Activated CD8-positive, alpha-beta memory T cell treated with anti-CD3 and anti-CD28 coated beads for 48 hours (primary cell): ENCODE results near the gene BMPR1A.
"Not testable (repeated sequence)": the region's sequence is repeated elsewhere in the genome, so short reads cannot be mapped to it uniquely, and the experiment has no call there.

Source experiments
- DNase-seq, 3 experiments: peaks; one replicate each; pipeline ENCODE4 v3.0.0-alpha.2; 2020; ENCODE audit warnings: low read depth in 2 of 3, low spot score in 2 of 3

Gene BMPR1A

DNA sequence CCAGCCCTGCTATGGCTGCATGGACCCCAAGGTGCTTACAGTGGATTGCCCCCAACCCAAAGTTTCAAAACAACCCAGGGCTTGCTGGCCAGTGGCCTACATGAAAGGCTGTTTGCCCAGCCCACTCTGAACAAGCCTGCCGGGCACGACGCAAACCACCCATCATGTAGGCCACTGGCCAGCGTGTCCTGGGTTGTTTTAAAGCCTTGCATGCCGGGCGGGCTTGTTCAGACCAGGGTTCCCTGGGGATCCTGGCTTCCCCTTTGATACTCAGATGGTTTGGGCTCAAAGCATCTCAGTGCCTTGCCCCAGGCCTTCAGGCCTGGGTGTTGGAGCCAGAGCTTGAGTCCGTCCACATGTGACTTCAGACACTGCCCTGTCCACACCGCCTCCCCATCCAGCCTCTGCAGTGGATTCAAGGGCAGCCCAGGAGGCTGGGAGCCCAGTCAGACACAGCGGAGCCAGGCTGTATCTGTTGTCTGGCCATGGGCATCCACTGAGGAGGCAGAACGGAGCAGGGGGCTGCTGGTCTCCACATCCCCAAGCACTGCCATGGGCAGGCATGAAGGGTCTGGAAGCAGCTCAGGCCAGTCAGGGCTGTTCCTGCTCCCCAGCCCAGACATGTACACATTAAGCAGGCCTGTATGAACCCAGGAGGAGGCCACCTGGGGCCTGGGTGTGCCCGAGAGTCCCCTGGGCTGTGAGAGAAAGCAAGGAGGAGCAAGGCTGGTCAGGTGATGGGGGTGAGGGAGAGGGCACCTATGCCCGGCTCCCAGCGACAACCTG is 207.8 kb downstream of the BMPR1A start:
- no peak for DNase-seq

DNA sequence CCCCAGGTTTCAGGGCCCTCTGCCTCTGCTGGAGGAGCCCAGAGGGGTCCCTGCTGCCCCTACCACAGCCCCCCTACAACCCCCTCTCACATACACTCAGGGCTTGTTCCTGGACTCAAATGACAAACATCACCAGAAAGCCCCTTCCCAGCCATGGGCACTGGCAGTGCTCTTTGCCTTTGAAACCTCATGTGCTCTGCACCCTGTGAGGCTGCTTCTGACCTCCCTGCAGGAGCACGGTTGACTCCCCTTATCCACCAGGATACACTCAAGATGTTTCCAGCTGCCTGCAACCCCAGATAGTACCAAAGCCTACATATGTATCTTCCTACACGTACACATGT is 208.4 kb downstream of the BMPR1A start:
- no peak for DNase-seq

DNA sequence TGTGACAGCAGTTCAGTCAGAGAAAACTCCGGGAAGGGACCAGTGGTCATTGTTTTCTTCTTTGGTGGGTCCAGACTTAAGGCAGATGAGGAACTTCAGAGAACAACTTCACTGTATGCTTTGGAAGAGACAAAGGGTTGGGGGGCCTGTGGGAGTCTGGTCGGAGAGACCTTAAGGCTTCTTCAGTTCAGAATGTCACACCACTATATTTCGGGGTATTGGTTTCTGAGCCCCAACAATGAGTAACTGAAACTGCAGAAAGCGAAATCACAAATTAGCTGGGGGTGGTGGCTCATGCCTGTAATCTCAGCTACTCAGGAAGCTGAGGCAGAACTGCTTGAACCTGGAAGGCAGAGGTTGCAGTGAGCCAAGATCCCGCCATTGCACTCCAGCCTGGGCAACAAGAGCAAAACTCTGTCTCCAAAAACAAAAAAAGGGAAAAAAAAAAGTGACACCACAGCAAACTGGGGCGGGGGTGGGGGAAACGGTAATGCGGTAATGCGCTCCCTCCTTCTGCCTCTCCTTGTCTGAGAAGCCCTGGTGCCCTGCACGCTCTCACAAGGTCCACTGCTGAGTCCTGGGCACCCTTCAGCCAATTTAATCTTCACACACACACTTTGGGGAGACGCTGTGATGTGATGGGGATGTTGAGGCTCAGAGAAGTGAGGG is 209.7 kb downstream of the BMPR1A start:
- no peak for DNase-seq

DNA sequence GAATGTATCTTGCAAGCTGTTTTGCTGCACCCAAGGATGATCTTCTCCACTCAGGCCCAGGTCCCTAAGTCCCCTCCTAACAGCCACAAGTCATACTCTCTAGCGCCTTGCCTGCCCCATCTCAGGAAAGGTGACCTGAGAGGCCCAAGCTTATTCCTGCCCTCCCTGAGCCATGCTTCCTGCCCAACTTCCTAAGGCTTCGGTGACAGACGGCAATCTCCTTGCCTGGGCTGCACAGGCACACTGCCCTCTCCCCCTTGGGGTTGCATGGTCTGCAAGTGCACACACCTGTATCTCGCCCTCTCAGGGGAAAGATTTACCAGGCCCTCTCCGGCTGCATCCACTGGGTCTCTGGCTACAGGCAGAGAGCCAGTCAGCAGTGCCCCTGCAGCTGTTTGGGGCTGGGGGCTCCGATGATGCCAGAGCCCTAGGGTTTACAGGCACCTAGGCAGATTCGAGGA is 211.1 kb downstream of the BMPR1A start:
- no peak for DNase-seq

DNA sequence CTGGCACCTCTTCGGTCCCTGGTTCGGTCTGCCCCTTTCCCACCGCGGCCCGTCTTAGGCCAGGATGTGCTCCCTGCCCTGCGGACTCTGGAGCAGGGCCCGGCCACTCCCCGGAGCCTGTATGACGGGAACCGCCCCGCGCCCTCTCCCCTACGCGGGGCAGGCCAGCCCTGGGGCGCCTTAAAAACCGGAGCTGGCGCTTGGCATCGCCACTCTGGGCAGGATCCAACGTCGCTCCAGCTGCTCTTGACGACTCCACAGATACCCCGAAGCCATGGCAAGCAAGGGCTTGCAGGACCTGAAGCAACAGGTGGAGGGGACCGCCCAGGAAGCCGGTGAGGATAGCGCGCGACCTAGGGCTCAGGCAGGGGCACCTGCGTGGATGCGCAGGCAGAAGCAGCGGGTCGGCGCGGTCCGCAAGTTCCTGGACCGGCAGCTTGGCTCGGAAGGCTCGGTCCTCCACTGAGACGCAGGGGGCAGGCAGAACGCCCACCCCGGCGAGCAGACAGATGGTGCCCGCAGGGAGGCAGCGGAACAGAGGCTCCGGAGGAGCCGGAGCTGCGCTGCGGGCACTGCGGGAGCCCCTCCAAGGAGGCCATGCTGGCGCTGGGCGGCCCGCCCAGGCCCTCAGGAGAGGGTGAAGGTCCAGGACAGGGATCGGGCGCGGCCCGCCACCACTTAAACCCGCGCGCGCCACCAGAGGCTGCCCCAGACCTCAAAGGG is 212.0 kb downstream of the BMPR1A start, which contains the start of gene ADIRF:
Gene ADIRF, plus strand, starts transcription at position 212 of the 723 bp plus-strand sequence. Its CDS starts 63 bp downstream, at position 275.
- no peak for DNase-seq

DNA sequence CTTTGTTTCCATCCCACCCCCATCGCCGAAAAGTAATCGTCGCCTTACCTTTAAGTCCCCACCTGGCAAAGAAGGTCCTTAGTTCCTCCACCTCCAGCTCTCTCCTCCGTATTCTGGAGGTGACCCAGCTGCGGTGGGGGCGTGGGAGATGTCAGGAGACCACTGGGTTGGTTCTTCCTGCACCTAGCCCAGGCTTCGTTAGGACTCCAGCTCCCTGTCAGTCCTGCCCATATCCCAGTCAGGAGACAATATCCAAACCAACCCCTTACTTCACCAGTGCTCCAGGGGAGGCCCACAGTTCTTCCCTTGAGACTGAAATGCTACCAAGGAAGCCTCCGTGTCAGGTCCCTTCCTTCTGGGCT is 212.6 kb downstream of the BMPR1A start:
- DNase-seq: no peak

DNA sequence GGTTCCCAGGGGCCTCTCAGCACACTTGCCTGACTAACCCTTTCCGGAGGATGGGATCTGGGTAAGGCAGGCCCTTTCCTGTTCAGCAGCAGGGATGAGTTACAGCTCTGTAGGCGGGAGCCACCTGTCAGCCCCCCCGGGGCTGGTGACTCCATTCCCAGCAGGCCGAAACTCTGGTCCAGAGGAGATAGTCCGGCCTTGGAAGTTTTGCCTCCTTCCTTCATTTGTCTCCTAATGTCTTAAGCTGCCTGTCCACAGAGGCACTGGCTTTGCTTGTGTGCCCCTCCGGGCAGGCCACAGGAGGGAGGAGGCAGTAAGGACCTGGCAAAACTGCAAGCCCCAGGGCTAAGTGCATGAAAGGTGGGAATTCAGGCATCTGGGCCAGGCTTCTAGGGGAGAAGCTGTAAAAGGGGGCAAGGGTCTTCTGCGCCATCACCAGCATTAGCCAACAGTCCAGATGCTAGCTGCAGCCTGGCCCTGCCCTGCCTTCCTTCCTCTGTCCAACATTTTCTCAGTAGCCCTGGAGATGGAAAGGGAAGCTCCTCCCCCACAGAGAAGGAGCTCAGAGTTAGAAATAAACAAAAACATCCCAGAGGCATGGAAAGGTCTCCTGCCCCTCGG is 213.1 kb downstream of the BMPR1A start:
- no peak for DNase-seq

DNA sequence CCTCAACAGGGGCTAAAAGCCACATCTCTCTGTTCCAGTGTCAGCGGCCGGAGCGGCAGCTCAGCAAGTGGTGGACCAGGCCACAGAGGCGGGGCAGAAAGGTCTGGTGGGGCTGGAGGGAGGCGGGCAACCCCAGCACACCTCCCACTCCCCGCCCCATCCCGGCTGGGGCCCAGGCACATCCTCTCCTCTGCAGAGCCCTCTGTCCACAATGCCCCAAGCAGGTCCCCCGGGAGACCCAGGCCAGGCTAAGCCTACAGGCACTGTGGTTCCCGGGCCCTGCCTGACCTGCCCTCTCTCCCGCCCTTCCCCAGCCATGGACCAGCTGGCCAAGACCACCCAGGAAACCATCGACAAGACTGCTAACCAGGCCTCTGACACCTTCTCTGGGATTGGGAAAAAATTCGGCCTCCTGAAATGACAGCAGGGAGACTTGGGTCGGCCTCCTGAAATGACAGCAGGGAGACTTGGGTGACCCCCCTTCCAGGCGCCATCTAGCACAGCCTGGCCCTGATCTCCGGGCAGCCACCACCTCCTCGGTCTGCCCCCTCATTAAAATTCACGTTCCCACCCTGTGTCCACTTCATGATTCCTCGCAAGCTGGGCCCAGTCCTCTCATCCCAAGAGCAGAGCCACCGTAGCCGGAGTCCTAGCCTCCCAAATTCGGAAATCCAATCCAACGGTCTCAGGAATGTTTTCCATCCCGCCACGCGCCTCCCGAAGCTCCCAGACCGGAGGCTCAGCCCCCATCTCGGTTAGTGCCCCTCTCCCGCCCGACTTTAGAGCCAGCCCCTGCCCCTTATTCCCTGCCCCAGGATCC is 214.0 kb downstream of the BMPR1A start:
- no peak for DNase-seq

DNA sequence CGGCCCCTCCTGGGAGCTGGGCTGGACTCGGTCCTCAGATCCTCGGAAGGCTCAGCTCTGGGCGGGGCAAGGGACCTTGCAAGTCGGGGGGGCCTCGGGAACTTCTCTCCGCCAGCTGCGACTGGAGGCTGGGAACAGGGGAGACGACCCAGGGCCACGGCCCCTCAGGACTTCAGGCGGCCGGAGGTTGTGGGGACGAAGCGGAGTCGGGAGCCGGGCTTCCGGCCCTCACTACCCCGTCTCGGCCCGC is 214.5 kb downstream of the BMPR1A start:
- no peak for DNase-seq

DNA sequence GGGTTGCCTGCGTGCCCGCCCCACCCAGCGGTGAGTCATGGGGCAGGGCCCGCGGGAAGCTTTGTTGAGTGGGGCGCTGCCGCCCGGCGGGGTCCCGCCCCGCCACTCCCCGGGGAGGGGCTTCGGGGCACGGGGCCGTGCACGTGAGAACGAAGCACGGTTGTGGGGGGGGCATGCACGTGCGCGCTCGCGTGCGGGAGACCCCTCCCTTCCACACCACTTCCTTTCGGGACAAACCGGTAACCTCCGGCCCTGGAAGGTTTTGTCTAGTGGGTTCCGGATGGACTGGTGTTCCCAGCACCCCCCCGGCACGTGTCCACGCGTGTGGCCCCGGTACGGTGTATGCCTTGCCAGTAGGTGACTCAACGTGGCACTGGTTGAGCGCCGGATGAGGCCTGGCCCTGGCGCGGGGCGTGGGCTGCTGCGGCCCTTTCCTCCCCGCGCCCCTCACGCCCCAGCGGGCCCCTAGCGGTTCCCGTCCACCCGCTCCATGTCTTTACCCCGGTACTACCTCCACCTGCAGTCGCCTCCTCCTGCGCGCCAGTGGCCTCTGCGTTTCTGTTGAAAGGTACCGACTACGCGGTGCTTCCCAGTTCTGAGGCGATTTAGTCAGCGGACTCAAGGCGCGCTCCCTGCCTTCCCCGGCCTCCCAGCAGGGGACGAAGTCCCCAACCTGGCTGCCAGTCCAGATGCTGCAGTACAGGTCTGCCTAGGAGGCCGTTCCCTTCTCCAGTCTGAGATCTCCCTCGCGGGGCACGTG is 215.0 kb downstream of the BMPR1A start:
- peak; percentile 60 to 61 (median 61) for DNase-seq

DNA sequence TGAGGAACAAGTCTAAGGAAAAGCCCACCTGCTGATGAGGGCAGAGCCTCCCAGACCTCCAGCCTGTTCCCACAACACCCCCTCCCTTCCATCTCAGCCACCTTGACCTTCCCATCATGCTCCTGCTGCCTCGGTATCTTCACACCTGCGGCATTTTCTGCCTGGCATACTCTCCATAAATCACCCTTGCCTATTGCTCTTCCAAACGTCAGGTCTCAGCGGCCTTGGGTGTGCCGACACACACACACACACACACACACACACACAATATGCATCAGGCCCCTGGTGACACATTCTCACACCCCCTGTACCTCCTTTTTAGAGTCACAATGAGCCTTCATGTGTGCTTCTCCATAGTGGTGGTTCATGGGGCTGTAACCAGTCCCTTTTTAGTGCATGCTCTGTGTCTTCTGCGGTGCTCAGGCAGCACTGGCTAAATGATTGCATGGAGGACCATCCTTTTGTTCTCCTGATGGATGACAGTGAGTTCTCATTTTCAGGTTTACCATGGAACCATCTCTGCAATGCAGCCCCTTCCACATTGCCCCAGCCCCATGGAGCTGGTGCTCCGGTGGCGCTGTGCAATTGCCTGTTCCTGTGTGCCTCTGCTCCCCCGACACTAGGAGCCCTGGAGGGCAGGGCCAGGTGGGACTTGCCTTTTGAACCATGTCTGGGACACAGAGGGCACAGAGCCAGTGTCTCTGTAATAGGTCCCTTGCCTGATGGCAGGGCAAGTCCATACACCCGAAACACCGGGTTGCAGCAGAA is 216.4 kb downstream of the BMPR1A start:
- no peak for DNase-seq

DNA sequence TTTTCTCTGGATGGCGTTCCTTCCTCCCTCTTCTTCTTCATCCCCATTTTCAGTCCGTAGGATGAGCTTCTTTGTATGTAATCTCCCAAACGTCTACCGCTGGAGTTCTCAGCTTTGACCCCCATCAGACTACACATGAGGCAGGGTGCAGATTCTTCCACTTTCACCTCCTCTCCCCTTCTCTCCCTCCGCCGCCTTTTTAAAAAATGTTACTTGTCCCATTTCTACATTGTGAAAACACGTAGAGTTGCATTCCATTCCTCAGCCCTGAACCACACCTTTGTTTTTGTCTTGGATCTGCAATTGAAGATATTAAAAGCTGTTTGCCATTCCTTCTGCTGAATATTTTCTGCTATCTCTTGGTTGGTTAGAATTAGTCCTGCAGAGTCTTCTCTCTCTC is 218.1 kb downstream of the BMPR1A start:
- no peak for DNase-seq

DNA sequence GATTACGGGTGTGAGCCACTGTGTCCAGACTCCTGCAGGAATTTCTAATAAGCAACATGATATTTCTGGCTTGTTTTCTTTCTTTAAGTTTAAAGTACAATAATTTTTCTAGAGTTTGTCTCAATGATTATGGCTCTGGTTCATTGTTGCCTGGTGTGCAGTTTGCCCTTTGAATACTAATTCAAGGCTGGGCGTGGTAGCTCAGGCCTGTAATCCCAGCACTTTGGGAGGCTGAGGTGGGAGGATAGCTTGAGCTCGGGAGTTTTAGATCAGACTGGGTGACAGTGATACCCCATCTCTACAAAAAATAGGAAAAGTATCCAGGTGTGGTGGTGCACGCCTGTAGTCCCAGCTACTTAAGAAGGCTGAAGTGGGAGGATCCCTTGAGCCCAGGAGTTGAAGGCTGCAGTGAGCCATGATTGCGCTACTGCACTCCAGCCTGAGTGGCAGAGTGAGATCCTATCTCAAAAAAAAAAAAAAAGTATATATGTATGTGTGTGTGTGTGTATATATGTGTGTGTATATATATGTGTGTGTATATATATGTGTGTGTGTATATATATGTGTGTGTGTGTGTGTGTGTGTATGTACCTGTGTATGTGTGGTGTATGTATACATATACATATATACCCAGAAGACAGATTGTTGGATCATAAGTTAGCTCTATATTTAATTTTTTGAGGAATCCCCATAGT is 220.1 kb downstream of the BMPR1A start:
- DNase-seq: no peak

DNA sequence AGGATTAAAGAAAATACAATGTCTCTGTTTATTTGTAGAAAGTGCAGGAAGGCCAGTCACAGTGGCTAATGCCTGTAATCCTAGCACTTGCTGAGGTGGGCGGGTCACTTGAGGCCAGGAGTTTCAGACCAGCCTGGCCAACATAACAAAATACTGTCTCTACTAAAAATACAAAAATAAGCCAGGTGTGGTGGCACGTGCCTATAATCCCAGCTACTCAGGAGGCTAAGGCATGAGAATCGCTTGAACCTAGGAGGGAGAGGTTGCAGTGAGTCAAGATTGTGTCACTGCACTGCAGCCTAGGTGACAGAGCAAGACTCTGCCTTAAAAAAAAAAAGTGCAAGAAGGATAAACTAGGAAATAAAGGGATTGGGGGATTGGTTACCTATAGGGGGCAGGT is 222.0 kb downstream of the BMPR1A start:
- DNase-seq: not testable (repeated sequence)

DNA sequence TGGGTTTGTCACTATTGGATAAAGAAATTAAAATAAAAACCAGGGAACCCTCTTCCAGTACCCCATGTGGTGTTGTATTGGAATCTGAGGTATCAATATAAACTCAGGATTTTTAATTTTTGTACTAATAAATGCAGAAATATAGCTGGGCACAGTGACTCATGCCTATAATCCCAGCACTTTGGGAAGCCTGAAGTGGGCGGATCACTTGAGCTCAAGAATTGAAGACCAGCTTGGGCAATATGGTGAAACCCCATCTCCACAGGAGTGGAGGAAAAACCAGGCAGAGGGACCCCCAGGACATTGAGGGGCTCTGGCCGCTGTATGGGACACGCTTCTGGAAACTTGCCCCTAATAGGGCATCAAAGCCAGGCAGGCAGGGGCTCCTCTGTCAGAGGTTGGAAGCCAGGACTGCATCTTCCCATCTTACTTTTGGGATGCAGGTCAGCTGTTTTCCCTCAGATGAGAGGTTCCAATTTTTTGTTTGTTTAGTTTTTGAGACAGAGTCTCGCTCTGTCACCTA is 222.9 kb downstream of the BMPR1A start:
- DNase-seq: no peak

DNA sequence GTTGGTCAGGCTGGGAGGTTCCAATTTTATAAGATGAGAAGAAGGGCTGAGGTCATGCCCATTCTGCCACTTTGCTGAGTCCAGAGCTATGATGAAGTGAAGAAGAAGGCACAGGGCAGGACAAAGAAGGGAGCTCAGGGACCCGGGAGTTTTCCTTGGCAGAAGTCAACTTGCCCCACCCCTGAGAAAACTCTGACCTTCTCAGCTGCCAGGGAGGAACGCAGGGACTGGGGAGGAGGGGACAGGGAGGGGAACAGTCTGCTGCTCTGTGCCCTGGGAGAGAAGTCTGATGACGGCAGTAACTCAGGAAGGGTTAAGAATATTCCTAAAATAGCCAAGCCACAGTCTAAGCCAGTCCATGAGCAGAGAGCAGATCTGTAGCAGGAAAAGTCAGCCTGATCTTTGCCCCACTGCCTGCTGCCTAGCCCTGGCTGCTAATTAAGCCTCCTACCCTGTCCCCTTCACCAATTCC is 223.6 kb downstream of the BMPR1A start:
- DNase-seq: no peak

DNA sequence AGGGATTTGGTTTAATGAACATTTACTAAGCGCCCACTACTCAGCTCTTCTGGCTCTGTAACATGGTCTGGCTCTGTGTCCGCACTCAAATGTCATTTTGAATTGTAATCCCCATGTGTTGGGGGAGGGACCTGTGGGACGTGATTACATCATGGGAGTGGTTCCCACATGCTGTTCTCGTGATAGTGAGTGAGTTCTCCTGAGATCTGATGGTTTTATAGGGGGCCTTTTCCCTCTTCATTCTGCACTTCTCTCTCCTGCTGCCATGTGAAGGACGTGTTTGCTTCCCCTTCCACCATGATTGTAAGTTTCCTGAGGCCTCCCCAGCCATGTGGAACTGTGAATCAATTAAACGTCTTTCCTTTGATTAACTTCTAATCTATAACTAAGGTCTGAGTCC is 224.6 kb downstream of the BMPR1A start:
- DNase-seq: not testable (repeated sequence)

DNA sequence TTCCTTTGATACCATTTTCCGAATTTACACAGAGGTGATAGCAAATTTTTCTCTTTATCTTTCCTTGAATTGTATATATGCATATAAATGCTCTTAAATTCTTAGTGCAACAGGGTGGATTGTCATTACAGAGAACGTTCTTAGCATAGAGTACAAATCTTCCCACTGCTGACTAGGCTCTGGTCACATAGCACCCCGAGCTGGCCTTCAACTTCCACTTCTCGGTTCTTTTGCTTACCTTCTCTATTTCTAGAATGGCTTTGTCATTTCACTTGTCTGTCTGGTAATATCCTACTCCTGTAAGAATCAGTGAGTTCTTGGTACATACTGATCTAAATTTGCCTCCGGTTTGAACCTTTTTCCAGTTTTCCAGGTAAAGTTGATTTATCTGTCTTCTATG is 225.3 kb downstream of the BMPR1A start:
- no peak for DNase-seq
